Cardiac fibroblast (primary cell): ENCODE data around the gene PKP4.

Experiments
- DNase-seq, 2 donors: peaks; one replicate each; pipeline versions ENCODE4 v3.0.0 to v3.0.0-alpha.2; 2010; ENCODE audit warnings: low read depth in 2 of 2
- H3K4me3 ChIP-seq, 2 donors: replicated peaks in 1 of 2; 1 replicate in 1 of 2; 2 replicates in 1 of 2; pipeline ENCODE4 v1.5.1; 2011; ENCODE audit warnings: low read depth in 2 of 2, low read length in 2 of 2, mild to moderate bottlenecking in 2 of 2, moderate library complexity in 1 of 2
- CTCF ChIP-seq: IDR thresholded peaks from one replicate; pipeline ENCODE4 v1.5.1; 2011; ENCODE audit warnings: low read depth, mild to moderate bottlenecking, low read length, inconsistent platforms

The PKP4 gene

GRCh38 chr2:158488442-158489216 lies 31.9 kb downstream of the PKP4 start:
- no peak for TF ChIP-seq CTCF
- no peak for DNase-seq
- no peak overlapping the region for H3K4me3 ChIP-seq

- no peak for TF ChIP-seq CTCF
- no peak overlapping the region for H3K4me3 ChIP-seq
Measured at GRCh38 chr2:158489366-158490112, 32.8 kb downstream of the PKP4 start.

GRCh38 chr2:158491072-158491471 lies 34.3 kb downstream of the PKP4 start:
- no peak overlapping the region for H3K4me3 ChIP-seq
- no peak for TF ChIP-seq CTCF
- DNase-seq: no peak

More at GRCh38 chr2:158489366-158490112, 32.8 kb downstream of the PKP4 start:
- DNase-seq: no peak

GRCh38 chr2:158493458-158493857 lies 36.7 kb downstream of the PKP4 start:
- no peak for TF ChIP-seq CTCF

GRCh38 chr2:158495175-158495574 lies 38.4 kb downstream of the PKP4 start:
- DNase-seq: peak; percentile 66 to 76
- TF ChIP-seq CTCF: no peak

More at GRCh38 chr2:158493458-158493857, 36.7 kb downstream of the PKP4 start:
- DNase-seq: peak in 1 of 2 donors; percentile 16
- H3K4me3 ChIP-seq: no peak overlapping the region

GRCh38 chr2:158496986-158497385 lies 40.2 kb downstream of the PKP4 start:
- no peak overlapping the region for H3K4me3 ChIP-seq
- DNase-seq: no peak
- TF ChIP-seq CTCF: no peak

More at GRCh38 chr2:158495175-158495574, 38.4 kb downstream of the PKP4 start:
- H3K4me3 ChIP-seq: no peak overlapping the region
